CD4-positive, CD25-positive, alpha-beta regulatory T cell (primary cell): Measurements from ENCODE around the gene MAB21L4. TPM values are rescaled to one million over a fixed set of nuclear protein-coding genes. Genes with fewer than 3 reads are reported as not detected.

Experiments
- ATAC-seq, 2 donors: fragments of 150-1000 bp; cut with Tn5 transposase; one replicate each; pipeline ENCODE4 v1.10.0; 2021; ENCODE audit warnings: low read depth in 2 of 2, moderate number of reproducible peaks in 2 of 2, moderate library complexity in 1 of 2
- DNase-seq, 3 donors: peaks; one replicate each; pipeline versions ENCODE4 v3.0.0 to v3.0.0-alpha.2; 2012 to 2022; ENCODE audit warnings: mixed read lengths in 1 of 3
- H3K27ac ChIP-seq: one replicate; pipeline ENCODE4 v1.7.0; 2013; ENCODE audit warnings: mild to moderate bottlenecking, low read length; ENCODE audit not compliant: insufficient read depth, poor library complexity, severe bottlenecking
- H3K27me3 ChIP-seq: one replicate; pipeline ENCODE4 v1.7.0; 2013; ENCODE audit warnings: low read length; ENCODE audit not compliant: control insufficient read depth, insufficient read depth
- H3K36me3 ChIP-seq: one replicate; pipeline ENCODE4 v1.7.0; 2013; ENCODE audit warnings: mild to moderate bottlenecking, low read length, moderate library complexity; ENCODE audit not compliant: control insufficient read depth, insufficient read depth
- H3K4me1 ChIP-seq: 2 replicates; pipeline ENCODE4 v1.7.0; 2013; ENCODE audit warnings: mild to moderate bottlenecking, low read length; ENCODE audit not compliant: insufficient read depth, control insufficient read depth, poor library complexity, severe bottlenecking
- H3K4me3 ChIP-seq: one replicate; pipeline ENCODE4 v1.7.0; 2013; ENCODE audit warnings: low read depth, mild to moderate bottlenecking, low read length, moderate library complexity
- H3K9me3 ChIP-seq, 2 experiments: 1 replicate in 1 of 2; 2 replicates in 1 of 2; pipeline ENCODE4 v1.7.0; 2013; ENCODE audit warnings: low read length in 2 of 2, mild to moderate bottlenecking in 1 of 2, moderate library complexity in 1 of 2; ENCODE audit not compliant: control insufficient read depth in 2 of 2
- H3K27ac Mint-ChIP-seq, 3 donors: one replicate each; pipeline ENCODE4 v1.8.0; 2020 to 2022; ENCODE audit warnings: mild to moderate bottlenecking in 3 of 3, mixed read lengths in 3 of 3, moderate library complexity in 2 of 3
- H3K27me3 Mint-ChIP-seq: one replicate; pipeline ENCODE4 v1.8.0; 2022; ENCODE audit warnings: mild to moderate bottlenecking, mixed read lengths
- H3K36me3 Mint-ChIP-seq: one replicate; pipeline ENCODE4 v1.8.0; 2020; ENCODE audit warnings: mixed read lengths
- H3K4me1 Mint-ChIP-seq, 4 donors: one replicate each; pipeline ENCODE4 v1.8.0; 2020 to 2022; ENCODE audit warnings: mixed read lengths in 4 of 4, mild to moderate bottlenecking in 1 of 4
- H3K4me3 Mint-ChIP-seq, 4 donors: one replicate each; pipeline ENCODE4 v1.8.0; 2020 to 2022; ENCODE audit warnings: mild to moderate bottlenecking in 4 of 4, mixed read lengths in 4 of 4, moderate library complexity in 3 of 4
- H3K9me3 Mint-ChIP-seq, 7 donors: one replicate each; pipeline ENCODE4 v1.8.0; 2020 to 2022; ENCODE audit warnings: mixed read lengths in 7 of 7, mild to moderate bottlenecking in 3 of 7, moderate library complexity in 2 of 7
- polyA plus RNA-seq, 4 donors: library from polyadenylated mRNA; unstranded; fragments of 300-500 nt; fragmentation: Illumina TruSeq; gene quantifications; one replicate each; pipeline ENCODE4 v1.2.3, GENCODE V29; 2021
- total RNA-seq: library from RNA; stranded (reverse); gene quantifications from one replicate; pipeline ENCODE4 v1.2.3, GENCODE V29; 2022

Gene MAB21L4
- total and polyA plus RNA-seq, 5 donors from 2014 or later: not detected

- no peak overlapping the region for H3K27ac ChIP-seq
- no peaks in the 10 kb centered on the region for H3K4me1 ChIP-seq
- Mint-ChIP-seq H3K27ac (no peak overlapping the region), H3K4me1 (peaks cover 0 to 5% (median 1%) of the 10 kb centered on the region in 4 donors), H3K9me3 (no peaks in the 10 kb centered on the region), H3K27me3 (peaks cover 5% of the 10 kb centered on the region), H3K36me3 (no peaks in the 10 kb centered on the region), H3K4me3 (peak overlapping the region in 1 of 4 donors; percentile 10)
- ATAC-seq (no peak), DNase-seq (no peak)
- no peaks in the 10 kb centered on the region for H3K27me3 ChIP-seq
- no peak overlapping the region for H3K4me3 ChIP-seq
- H3K9me3 ChIP-seq: no peaks in the 10 kb centered on the region
- no peaks in the 10 kb centered on the region for H3K36me3 ChIP-seq
These were observed 21.2 kb upstream of the MAB21L4 start for GRCh38 chr2:240917009-240917683.

- no peak for DNase-seq
- H3K9me3 ChIP-seq: no peaks in the 10 kb centered on the region
- H3K36me3 ChIP-seq: no peaks in the 10 kb centered on the region
- no peak overlapping the region for H3K27ac Mint-ChIP-seq
- no peaks in the 10 kb centered on the region for H3K36me3 Mint-ChIP-seq
- no peaks in the 10 kb centered on the region for H3K27me3 ChIP-seq
- no peak overlapping the region for H3K4me3 Mint-ChIP-seq
- H3K27ac ChIP-seq: no peak overlapping the region
- no peak overlapping the region for H3K4me3 ChIP-seq
- H3K27me3 Mint-ChIP-seq: peaks cover 9% of the 10 kb centered on the region
- H3K4me1 Mint-ChIP-seq: peaks cover 0 to 5% (median 1%) of the 10 kb centered on the region in 4 donors
- no peaks in the 10 kb centered on the region for H3K9me3 Mint-ChIP-seq
- H3K4me1 ChIP-seq: no peaks in the 10 kb centered on the region
- ATAC-seq: no peak
These were observed 20.6 kb upstream of the MAB21L4 start for GRCh38 chr2:240916571-240917008.

- ATAC-seq (no peak), DNase-seq (no peak)
- Histone ChIP-seq H3K27me3 (no peaks in the 10 kb centered on the region), H3K4me3 (no peak overlapping the region), H3K36me3 (no peaks in the 10 kb centered on the region), H3K9me3 (no peaks in the 10 kb centered on the region), H3K4me1 (no peaks in the 10 kb centered on the region), H3K27ac (no peak overlapping the region)
- Mint-ChIP-seq H3K36me3 (no peaks in the 10 kb centered on the region), H3K4me1 (peaks cover 0 to 5% (median 1%) of the 10 kb centered on the region in 4 donors), H3K27me3 (peaks cover 14% of the 10 kb centered on the region), H3K27ac (no peak overlapping the region), H3K4me3 (no peak overlapping the region), H3K9me3 (no peaks in the 10 kb centered on the region)
These were observed 19.8 kb upstream of the MAB21L4 start for GRCh38 chr2:240915526-240916341.

GRCh38 chr2:240914645-240915525 is 18.9 kb upstream of the MAB21L4 start:
- no peak overlapping the region for H3K27ac ChIP-seq
- Mint-ChIP-seq H3K4me1 (peaks cover 0 to 5% (median 1%) of the 10 kb centered on the region in 4 donors), H3K27ac (no peak overlapping the region), H3K27me3 (peaks cover 18% of the 10 kb centered on the region), H3K36me3 (no peaks in the 10 kb centered on the region), H3K4me3 (no peak overlapping the region), H3K9me3 (no peaks in the 10 kb centered on the region)
- H3K4me3 ChIP-seq: no peak overlapping the region
- no peaks in the 10 kb centered on the region for H3K9me3 ChIP-seq
- H3K36me3 ChIP-seq: no peaks in the 10 kb centered on the region
- H3K4me1 ChIP-seq: no peaks in the 10 kb centered on the region
- no peaks in the 10 kb centered on the region for H3K27me3 ChIP-seq
- no peak for ATAC-seq
- DNase-seq: no peak

GRCh38 chr2:240913810-240914644 is 18.1 kb upstream of the MAB21L4 start:
- Histone ChIP-seq H3K9me3 (no peaks in the 10 kb centered on the region), H3K27me3 (no peaks in the 10 kb centered on the region), H3K36me3 (no peaks in the 10 kb centered on the region), H3K4me1 (no peaks in the 10 kb centered on the region), H3K4me3 (no peak overlapping the region), H3K27ac (no peak overlapping the region)
- DNase-seq: peak; percentile 31 to 55 (median 35)
- no peak for ATAC-seq
- Mint-ChIP-seq H3K27ac (no peak overlapping the region), H3K4me3 (no peak overlapping the region), H3K27me3 (peaks cover 13% of the 10 kb centered on the region), H3K4me1 (peaks cover 0 to 5% (median 1%) of the 10 kb centered on the region in 4 donors), H3K9me3 (no peaks in the 10 kb centered on the region), H3K36me3 (no peaks in the 10 kb centered on the region)

GRCh38 chr2:240912878-240913809 is 17.2 kb upstream of the MAB21L4 start:
- Mint-ChIP-seq H3K9me3 (no peaks in the 10 kb centered on the region), H3K27ac (no peak overlapping the region), H3K4me1 (peaks cover 0 to 5% (median 1%) of the 10 kb centered on the region in 4 donors), H3K36me3 (no peaks in the 10 kb centered on the region), H3K27me3 (peaks cover 13% of the 10 kb centered on the region), H3K4me3 (peak overlapping the region in 1 of 4 donors; percentile 10)
- no peaks in the 10 kb centered on the region for H3K27me3 ChIP-seq
- no peaks in the 10 kb centered on the region for H3K4me1 ChIP-seq
- DNase-seq (no peak), ATAC-seq (no peak)
- no peak overlapping the region for H3K27ac ChIP-seq
- H3K9me3 ChIP-seq: no peaks in the 10 kb centered on the region
- H3K36me3 ChIP-seq: no peaks in the 10 kb centered on the region
- H3K4me3 ChIP-seq: no peak overlapping the region
